HG03060 (cell line): ENCODE results near the gene CCDC126.
"Not testable (repeated sequence)": the region's sequence is repeated elsewhere in the genome, so short reads cannot be mapped to it uniquely, and the experiment has no call there.

Experiments used
- ATAC-seq: cut with Tn5 transposase; IDR thresholded peaks from one replicate; pipeline ENCODE4 v1.9.1; 2021; ENCODE audit warnings: low read depth, moderate number of reproducible peaks; ENCODE audit not compliant: unreplicated experiment

CCDC126 gene

GRCh38 chr7:23619141-23619540, 22.0 kb downstream of the CCDC126 start:
- ATAC-seq: no peak

GRCh38 chr7:23622506-23622925, 25.3 kb downstream of the CCDC126 start:
- no peak for ATAC-seq

- ATAC-seq: no peak
These were observed 31.2 kb downstream of the CCDC126 start for GRCh38 chr7:23628370-23628769.

GRCh38 chr7:23633417-23633816, 36.2 kb downstream of the CCDC126 start:
- ATAC-seq: no peak

- no peak for ATAC-seq
These were observed 48.6 kb downstream of the CCDC126 start for GRCh38 chr7:23645822-23646221.

- no peak for ATAC-seq
These were observed 56.8 kb downstream of the CCDC126 start for GRCh38 chr7:23653942-23654341.

- ATAC-seq: no peak
These were observed 57.3 kb downstream of the CCDC126 start for GRCh38 chr7:23654508-23654907.

- ATAC-seq: no peak
These were observed 58.3 kb downstream of the CCDC126 start for GRCh38 chr7:23655433-23655832.

GRCh38 chr7:23658831-23659427, 61.7 kb downstream of the CCDC126 start:
- no peak for ATAC-seq

GRCh38 chr7:23661385-23661784, 64.2 kb downstream of the CCDC126 start:
- no peak for ATAC-seq

GRCh38 chr7:23662124-23662983, 65.2 kb downstream of the CCDC126 start:
- ATAC-seq: no peak

GRCh38 chr7:23662984-23663313, 65.8 kb downstream of the CCDC126 start:
- no peak for ATAC-seq

GRCh38 chr7:23664122-23664521, 66.9 kb downstream of the CCDC126 start:
- no peak for ATAC-seq

- no peak for ATAC-seq
These were observed 74.9 kb downstream of the CCDC126 start for GRCh38 chr7:23672033-23672432.

- no peak for ATAC-seq
These were observed 82.8 kb downstream of the CCDC126 start, which contains the start of gene FAM221A for GRCh38 chr7:23679898-23680413. Gene FAM221A, plus strand, starts transcription at chr7:23680199. Its CDS starts 20 bp downstream, at chr7:23680219.

GRCh38 chr7:23680414-23681405, 83.5 kb downstream of the CCDC126 start:
- no peak for ATAC-seq

GRCh38 chr7:23684041-23684440, 86.9 kb downstream of the CCDC126 start:
- ATAC-seq: not testable (repeated sequence)

GRCh38 chr7:23685731-23686130, 88.5 kb downstream of the CCDC126 start:
- no peak for ATAC-seq

GRCh38 chr7:23687011-23687410, 89.8 kb downstream of the CCDC126 start:
- no peak for ATAC-seq

GRCh38 chr7:23689165-23689564, 92.0 kb downstream of the CCDC126 start:
- ATAC-seq: no peak

- no peak for ATAC-seq
These were observed 94.1 kb downstream of the CCDC126 start for GRCh38 chr7:23691320-23691719.
